IPS DF 4.7 (cell line): Measurements from ENCODE around the gene SELENOH.

Experiments used
- DNase-seq: peaks from one replicate; pipeline ENCODE4 v3.0.0-alpha.2; 2013; ENCODE audit warnings: low spot score; ENCODE audit errors: extremely low read depth

Gene SELENOH

DNA sequence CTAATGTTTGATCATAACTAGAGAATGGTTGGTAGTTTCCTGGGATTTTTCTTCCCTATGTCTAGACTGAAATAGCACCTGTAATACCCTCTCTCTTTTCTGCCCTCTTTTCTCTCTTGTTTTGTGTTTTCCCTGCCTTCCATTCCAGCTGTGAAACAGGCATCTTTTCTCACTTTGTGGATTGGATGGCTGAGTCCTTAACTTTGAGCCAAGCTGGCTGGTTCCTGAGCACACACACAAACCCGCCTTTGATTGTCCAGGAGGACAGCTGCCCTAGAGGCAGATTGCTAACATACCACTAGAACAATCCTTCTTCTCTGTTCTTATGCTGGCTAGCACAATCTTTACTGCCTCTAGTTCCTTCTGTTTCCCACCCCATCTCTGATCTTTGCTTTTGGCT is 38.0 kb downstream of the SELENOH start:
- DNase-seq: no peak

DNA sequence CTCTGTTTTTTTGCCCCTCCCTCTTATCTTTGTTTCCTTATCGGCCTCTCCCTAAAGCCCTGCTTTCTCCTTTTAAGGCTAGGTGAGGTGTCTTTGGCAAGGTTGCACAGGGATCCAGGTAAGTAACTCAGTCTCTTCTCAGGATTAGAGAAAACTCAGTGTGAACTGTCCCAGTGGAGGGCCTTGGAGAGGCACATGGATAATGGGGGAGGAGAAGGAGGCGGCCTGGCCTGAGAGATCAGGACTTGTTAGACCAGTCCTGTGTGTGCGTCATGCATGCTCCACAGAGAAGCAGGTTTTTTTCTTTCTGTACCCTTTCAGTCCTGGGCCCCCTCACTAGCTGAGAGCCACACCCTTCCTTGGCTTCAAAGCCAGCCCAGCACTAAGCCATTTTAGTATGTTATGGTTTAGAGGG is 40.2 kb downstream of the SELENOH start:
- DNase-seq: no peak

DNA sequence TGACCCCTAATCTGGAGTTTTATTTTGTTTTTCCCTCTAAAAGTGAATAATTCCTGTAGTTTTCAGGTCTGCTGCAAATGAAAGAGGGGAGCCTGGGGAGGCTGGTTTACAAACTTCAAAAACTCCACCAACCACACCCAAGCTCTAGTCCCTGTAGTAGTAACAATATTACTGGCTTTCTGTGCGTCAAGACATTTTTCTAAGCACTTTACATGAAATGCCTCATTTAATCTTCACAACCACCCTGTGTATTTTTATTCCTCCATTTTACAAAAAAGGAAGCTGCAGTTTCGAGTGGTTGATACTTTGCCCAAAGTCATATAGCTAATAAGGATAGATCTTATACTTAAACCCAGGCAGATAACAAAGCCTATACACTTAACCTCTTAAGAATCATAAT is 43.8 kb downstream of the SELENOH start:
- no peak for DNase-seq

DNA sequence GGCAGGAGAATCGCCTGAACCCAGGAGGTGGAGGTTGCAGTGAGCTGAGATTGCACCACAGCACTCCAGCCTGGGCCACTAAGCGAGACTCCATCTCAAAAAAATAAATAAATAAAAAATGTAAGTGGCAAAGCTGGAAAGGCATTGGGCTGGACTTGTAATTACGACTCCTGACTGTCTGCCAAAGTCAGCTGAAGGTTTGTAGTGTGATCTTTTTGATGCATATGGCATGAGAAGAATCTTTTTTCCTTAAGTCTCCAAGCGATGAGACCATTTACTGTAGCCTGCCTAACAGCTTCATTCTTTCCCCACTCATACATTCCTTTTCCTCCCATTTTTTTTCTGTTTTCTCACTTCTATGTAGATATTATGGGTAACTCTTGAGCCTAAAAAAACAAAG is 45.1 kb downstream of the SELENOH start:
- DNase-seq: no peak

DNA sequence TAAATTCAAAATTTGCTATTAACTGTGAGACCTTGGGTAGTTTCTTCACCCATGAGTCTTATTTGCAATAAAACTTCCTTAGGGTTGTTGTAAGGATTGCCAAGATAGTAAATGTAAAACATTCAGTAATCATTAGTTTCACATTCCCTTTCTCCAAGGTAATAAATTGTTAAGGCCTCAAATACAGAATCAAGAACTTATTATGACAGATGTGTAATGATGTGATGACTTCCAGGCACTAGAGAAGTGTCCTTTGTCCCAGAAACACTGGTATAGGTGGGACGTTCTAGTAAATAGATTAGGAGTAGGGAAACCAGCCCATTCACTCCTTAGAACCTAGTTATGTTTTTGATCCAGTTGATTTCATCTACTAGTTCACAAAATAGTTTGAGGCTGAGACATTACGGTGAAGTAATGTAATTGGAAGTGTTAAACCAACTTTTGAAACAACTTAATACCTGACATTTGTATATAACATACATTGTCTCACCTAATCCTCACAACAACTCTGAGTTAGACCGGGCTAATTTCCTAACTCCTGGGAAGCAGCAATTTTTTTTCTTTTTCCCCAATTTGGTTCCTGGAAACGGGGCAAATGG is 45.8 kb downstream of the SELENOH start:
- no peak for DNase-seq

DNA sequence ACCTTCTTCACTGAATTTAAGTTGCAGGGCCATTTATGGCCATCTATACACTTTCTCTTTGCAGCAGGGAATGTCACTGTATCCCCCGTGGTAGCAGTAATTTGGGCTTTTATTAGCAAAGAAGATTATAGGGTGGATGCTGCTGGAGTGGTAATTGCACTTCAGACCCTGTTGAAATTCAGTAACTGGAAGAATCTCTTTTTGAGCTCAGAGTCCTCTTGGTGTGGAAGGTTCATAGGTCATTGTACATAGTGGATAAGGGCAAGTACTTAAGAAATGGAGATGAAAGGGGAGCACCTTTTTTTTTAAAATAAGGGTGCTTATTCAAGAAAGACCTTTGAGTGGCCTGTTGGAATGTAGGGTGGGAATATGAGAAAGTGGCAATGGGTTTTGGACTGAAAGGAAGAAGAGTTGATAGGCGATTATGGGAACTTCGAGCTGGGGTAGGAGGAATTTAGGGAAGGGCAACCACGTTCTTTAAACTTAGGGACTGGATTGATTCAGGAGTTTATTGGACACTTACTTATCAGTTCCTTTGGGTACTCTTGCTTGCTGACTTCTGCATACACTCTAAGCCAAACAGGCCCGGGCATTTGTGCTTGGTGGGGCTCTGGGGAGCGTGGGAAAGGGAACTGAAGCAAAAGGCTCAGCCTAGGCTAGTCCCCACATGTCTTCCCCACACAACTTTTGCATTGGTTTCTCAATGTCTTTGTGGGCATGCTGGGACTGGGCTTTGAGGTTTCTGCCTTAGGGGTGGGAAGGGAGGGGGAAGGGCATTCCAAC is 46.8 kb downstream of the SELENOH start:
- DNase-seq: no peak

DNA sequence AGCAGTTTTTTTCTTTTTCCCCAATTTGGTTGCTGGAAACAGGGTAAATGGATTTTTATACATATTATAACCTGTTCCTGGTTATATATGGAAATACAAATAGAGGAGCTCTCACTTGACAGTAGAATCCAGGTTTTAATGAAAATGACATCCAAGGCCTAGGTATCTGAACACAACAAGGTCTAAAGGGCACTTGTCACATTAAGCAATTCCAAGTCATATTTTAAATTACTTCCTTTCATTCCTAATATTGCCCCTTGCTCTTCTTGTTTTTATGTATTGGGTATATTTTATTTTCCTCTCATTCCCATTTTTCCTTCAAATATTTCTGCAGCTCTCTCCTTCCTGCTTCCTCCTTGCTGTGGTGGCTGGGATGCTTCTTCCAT is 47.4 kb downstream of the SELENOH start:
- no peak for DNase-seq

DNA sequence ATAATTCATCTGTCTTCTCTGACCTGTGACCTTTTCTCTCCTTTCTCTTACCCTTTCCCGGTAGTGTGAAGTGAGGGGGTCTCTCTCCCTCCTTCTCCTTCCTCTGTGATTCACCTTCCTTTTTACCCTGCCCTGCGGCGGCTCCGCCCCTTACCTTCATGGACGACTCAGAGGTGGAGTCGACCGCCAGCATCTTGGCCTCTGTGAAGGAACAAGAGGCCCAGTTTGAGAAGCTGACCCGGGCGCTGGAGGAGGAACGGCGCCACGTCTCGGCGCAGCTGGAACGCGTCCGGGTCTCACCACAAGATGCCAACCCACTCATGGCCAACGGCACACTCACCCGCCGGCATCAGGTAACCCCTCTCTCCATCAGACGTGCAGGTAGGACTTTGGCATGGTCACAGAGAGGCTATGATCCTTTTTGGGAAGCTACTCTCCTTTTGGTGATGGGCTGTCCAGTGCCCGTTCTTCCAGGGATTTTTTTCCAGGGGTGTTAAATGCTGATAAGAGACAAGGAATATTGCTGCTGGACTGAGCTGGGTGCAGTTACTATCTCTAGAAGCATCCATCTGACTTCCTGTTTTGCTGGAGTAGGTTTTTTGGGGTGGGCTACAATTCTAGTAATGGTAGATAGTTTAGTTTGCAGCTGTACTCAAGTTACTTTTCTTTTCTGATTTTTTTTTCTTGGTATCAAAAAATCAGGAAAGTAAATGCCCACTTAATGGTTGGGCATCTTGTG is 50.2 kb downstream of the SELENOH start:
- DNase-seq: no peak

DNA sequence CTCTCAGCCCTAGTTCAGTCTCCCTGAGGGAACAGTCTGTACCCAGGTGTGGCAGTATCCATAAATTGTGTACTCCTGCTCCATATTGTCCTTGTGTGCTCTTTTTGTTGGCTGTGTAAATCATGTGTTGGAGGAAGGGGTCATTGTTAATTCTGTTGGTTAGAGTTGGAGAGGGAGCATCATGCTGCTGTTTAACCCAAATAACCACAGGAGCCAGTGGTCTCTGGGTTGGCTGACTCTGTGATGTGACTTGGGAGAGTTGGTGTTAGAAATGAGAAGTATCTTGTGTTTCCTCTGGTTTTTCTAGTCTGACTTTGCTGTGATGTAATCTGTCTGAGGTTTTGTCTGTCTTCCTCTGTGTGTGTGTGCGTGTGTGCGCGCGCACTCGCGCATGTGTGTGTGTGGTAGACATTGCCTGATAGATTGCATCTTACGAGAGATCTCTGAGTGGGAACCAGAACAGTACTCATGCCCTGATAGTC is 50.8 kb downstream of the SELENOH start:
- no peak for DNase-seq

DNA sequence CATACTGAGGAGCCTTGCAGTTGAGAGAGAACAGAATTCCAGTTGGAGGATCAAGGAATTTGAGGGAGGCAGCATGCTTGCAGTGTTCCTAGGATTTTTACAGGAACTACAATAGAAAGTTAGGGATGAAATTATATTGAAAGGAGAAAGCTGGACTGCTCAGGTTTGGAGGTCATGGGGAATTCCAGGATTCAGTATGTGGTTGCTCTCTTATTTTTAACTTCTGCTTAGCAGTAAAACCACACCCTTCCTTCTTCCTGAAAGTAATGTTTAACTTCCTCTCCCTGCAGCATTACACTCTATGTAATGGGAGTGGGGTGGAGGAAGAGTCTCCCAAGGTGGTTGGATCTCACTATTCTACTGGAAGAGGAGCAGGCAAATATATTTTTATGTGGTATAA is 51.6 kb downstream of the SELENOH start:
- DNase-seq: no peak
